ENCODE data around the gene ZG16.
A peak's percentile ranks its signal among the peaks of the same experiment; 100 is the strongest.
"Not testable (repeated sequence)": the region's sequence is repeated elsewhere in the genome, so short reads cannot be mapped to it uniquely, and the experiment has no call there.

ZG16 gene

DNA sequence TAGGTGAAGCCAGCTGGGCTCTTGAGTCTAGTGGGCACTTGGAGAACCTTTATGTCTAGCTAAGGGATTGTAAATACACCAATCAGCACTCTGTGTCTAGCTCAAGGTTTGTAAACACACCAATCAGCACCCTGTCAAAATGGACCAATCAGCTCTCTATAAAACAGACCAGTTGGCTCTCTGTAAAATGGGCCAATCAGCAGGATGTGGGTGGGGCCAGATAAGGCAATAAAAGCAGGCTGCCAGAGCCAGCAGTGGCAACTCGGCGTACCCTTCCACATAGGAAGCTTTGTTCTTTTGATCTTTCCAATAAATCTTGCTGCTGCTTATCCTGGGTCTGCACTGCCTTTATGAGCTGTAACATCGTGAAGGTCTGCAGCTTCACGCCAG, 29.3 kb upstream of the ZG16 start:
- DNase-seq, result not testable (repeated sequence)

DNA sequence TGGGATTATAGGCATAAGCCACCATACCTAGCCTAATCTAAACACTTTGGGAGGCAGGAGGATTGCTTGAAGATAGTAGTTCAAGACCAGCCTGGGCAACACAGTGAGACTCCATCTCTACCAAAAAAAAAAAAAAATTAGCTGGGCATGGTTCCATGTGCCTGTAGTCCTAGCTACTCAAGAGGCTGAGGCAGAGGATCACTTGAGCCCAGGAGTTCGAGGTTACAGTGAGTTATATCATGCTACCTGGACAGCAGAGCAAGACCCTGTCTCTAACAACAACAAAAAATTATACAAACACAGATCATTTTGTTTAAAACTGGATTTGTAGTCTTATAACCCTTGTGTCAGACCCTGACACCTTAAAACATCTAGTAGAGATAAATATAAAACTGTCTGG, 24.5 kb upstream of the ZG16 start:
- no peak for DNase-seq

DNA sequence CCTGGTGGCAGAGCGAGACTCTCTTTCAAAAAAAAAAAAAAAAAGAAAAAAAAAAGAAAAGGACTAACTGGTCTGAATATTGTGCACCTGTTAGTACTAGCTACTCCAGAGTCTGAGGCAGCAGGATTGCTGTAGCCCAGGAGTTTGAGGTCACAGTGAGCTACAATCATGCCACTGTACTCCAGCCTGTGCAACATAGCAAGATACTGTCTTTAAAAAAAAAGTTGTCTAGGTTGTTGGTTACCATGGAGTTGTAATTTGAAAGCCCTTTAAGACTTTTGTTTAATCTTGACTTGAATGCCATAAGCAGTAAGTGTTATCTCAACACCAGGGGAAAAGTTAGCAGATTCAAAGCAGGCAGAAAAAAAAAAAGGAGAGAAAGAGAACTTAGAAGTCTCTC, 21.4 kb upstream of the ZG16 start:
- DNase-seq, result no peak

DNA sequence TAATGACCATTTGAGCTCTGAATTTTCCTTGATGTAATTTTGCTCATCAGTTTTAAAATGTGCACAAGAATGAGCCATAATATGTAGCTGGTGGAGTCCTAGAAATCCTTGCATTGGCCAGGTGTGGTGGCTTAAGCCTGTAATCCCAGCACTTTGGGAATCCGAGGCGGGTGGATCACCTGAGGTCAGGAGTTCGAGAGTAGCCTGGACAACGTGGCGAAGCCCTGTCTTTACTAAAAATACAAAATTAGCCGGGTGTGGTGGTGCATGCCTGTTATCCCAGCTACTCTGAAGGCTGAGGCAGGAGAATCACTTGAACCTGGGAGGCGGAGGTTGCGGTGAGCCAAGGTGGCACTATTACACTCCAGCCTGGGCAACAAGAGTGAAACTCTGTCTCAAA, 21.0 kb upstream of the ZG16 start:
- not testable (repeated sequence) for DNase-seq

DNA sequence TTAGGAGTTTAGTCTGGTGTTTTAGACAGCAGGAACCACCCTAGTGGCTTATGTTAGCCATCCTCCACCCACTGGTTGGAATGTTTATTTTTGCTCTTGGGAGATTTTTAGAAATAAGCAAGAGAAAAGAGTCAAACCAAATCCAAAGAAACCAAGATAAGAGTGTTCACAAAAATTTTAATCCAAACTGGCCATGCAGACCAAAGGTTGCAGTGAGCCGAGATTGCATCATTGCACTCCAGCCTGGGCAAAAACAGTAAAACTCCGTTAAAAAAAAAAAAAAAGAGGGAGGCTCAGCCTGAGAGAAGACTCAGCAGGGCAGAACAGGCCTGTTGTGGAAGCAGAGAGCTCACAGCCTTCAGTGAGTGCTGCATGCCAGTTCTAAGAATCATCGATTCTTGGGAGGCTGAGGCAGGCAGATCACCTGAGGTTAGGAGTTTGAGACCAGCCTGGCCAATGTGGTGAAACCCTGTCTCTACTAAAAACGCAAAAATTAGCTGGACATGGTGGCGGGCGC, 20.0 kb upstream of the ZG16 start:
- peak; percentile 28 for DNase-seq

DNA sequence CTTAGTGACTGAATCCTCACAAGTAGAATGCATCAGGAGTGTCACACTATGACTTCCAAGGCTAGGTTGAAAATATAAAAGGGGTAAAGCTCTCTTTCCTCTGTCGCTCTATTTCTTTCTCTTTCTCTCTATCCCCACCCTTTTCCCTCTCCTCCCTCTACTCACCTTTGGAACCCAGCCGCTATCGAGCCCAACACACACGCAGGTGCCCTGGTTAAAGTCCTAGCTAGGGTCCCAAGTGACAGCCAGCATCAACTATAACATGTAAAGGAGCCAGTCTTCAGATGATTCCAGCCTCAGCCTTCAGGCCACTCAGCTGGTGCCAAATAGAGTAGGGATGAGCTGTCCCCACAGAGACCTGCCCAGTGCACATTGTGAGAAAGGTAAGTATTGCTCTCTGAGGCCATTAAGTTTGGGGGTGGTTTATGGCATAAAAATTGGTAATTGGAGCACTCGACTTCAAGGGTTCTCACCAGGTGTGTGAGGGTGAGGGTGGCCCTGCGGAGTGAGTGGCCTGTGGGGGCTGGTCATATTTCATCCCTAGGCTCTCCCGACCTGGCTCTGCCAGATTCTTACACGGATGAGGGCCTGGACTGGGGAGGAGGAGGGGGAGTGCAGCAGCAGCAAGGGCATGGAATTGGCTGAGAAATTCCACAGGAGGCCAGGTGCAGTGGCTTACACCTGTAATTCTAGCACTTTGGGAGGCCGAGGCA, 17.3 kb upstream of the ZG16 start:
- peak; percentile 27 for DNase-seq

DNA sequence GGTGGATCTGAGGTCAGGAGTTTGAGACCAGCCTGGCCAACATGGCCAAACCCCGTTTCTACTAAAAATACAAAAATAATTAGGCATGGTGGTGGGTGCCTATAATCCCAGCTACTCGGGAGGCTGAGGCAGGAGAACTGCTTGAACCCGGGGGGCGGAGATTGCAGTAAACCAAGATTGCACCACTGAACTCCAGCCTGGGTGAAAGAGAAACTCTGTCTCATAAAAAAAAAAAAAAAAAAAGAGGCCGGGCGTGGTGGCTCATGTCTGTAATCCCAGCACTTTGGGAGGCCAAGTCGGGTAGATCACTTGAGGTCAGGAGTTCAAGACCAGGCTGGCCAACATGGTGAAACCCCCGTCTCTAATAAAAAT, 16.8 kb upstream of the ZG16 start:
- not testable (repeated sequence) for DNase-seq

DNA sequence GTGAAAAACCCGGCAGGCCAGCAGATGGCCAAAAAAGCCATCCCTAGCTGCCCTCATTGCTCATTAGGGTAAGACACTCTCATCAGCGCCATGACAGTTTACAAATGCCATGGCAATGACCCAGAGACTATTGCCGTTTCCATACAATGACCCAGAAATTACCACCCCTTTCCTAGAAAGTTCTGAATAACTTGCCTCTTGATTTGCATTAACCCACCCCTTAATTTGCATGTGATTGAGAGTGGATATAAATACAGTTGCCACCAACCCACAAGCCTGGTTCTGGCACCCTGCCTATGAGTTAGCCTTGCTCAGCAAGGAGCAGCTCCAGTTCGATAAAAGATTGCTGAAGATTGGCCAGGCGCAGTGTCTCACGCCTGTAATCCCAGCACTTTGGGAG, 16.2 kb upstream of the ZG16 start:
- DNase-seq, result no peak

DNA sequence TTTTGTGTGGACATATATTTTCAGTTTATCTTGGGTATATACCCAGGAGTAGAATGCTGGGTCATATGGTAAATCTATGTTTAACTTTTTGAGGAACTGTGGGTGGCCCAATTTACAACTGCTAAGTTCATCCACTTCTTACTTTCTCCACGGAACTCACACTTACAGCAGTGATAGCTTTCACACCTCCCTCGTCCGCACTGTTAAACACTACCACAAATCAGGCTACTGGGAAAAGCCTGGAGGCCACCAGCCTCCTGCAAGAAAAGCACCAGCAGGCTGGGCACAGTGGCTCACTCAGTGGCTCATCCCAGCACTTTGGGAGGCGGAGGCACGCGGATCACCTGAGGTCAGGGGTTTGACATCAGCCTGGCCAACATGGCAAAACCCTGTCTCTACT, 14.7 kb upstream of the ZG16 start:
- DNase-seq, result no peak

DNA sequence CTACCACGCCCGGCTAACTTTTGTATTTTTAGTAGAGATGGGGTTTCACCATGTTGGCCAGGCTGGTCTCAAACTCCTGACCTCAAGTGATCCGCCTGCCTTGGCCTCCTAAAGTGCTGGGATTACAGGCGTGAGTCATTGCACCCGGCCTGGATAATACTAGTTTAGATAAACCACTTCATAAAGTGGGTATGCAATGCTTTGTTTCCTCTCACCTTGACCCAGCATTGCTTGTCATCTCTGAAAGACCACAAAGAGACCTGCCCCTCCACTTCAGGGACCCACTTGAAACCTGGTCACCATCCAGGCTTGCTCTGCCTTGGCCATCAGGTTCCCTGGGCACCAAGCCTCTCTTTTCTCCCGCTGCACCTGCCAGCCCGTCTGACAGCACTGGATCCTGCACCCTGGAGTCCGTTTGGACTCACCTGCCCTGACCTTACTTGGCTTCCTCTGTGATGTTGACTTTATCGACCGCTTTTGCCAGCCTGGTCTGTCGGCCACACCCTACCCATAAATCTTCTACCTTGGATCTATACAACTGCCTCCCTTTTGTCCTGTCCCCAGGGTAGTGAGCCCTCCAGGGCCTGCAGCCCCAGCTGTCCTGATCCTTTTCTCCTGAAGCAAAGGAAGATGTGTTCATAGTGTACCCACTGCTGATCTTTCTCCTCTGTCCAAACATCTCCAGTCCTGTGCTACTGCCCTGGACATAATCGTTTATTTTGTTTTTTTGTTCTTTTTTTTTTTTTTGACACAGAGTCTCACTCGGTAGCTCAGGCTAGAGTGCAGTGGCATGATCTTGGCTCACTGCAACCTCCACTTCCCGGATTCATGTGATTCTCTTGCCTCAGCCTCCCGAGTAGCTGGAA, 12.7 kb upstream of the ZG16 start:
- DNase-seq, result no peak

DNA sequence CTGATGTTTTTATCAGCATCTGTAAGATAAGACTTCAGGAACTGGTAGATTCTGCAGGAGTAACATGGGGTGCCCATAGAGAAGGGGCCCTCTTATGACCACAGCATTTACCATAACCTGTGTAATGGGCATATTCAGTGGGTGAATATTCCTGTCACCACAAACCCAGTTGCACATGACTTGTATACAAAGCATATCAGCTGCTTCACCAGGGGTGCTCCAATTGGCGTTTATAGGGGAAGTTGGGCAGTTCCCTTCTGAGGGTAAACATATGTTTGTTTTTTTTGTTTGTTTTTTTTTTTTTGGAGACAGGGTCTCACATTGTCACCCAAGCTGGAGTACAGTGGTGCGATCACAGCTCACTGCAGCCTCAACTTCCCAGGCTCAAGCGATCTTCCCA, 11.5 kb upstream of the ZG16 start:
- DNase-seq, result no peak

DNA sequence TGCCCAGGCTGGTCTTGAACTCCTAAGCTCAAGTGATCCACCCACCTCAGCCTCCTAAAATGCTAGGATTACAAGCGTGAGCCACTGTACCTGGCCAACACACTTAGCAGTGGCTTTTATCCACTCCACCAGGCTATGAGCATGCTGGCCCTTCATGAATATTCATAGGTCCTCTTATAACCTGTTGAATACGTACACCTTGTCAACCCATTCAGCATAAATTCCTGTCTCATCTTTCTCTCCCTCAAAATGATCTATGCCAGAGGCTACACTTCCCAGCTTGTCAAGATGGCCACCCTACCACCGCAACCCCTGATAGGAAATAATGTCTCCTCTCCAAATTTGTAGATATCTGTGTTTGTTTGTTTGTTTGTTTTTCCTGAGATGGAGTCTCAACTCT, 11.0 kb upstream of the ZG16 start:
- no peak for DNase-seq

DNA sequence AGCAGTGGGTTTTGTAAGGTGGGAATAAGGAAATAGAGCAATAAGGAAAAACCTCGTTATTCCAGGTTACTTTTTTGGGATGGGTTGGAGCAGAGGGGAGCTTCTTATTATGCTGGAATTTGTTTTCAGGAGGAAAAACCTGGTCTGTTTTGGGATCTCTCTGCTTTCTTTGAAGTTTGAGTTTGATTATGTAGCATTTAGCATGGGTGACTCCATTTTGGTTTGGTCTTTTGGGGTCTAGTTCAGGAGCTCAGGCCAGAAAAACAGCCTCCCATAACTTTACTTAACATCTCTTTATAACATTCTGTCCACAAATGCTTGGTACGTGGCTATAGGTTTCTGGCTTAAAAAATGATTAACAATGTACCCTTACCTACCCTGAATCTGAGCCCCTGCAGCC, 8.5 kb upstream of the ZG16 start:
- no peak for DNase-seq

DNA sequence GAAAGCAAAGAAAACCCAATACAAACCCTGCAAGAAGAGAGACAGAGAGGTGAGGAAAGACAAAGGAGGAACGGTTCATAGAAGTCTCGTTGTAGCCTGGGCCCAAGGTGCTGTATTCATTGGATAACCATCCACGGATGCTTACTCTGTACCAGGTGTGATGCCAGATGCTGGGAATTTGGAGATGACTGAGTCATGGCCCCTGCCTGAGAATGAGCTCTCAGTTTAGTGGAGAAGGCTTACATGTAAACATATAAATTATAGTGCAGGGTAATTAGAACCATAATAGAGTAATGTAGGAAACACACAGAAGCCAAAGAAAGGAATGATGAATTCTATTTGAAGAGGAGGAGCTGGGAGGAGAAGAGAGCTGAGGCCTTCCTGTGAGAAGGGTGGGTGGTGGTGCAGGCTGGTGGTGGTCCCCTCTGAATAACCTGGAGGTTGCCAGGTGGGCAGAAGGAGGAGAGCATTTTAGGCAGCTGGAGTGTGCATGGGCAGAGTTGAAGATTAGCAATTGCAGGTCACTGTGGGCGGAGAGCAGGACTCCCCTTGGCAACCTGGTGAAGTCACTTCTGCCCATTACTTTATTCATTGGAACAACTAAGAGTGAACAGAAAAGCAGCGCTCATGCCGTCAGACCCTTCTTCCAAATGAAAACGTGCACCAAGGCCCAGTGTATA, 7.7 kb upstream of the ZG16 start:
- DNase-seq, result no peak

DNA sequence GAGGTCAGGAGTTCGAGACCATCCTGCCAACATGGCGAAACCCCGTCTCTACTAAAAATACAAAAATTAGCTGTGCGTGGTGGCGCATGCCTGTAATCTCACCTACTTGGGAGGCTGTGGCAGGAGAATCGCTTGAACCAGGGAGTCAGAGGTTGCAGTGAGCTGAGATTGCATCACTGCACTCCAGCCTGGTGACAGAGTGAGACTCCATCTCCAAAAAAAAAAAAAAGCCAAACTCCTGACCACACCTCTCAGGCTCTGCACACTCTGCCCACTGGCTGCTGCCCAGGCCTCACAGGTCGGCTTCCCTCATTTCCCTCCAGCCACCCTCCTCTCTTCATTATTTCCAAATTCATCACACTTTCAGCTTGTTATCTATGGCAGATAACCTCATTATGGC, 5.7 kb upstream of the ZG16 start:
- DNase-seq, result not testable (repeated sequence)

DNA sequence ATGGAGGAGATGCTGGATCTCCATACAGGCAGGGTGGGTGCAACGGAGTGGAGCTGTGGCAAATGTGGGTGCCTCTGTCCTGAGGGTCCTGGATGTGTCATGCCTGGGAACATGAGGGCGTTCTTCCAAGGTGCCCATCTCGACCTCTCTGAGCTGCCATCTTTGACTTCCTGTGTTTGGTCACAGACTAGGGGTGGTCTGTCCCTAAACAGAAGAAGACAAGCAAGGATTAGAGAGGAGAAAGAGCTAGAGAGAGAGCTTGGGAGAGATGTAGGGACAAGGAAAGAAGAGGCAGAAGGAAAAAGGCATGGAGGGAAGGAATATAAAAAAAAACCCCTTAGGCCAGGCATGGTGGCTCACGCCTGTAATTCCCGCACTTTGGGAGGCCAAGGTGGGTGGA, 3.3 kb upstream of the ZG16 start:
- no peak for DNase-seq

DNA sequence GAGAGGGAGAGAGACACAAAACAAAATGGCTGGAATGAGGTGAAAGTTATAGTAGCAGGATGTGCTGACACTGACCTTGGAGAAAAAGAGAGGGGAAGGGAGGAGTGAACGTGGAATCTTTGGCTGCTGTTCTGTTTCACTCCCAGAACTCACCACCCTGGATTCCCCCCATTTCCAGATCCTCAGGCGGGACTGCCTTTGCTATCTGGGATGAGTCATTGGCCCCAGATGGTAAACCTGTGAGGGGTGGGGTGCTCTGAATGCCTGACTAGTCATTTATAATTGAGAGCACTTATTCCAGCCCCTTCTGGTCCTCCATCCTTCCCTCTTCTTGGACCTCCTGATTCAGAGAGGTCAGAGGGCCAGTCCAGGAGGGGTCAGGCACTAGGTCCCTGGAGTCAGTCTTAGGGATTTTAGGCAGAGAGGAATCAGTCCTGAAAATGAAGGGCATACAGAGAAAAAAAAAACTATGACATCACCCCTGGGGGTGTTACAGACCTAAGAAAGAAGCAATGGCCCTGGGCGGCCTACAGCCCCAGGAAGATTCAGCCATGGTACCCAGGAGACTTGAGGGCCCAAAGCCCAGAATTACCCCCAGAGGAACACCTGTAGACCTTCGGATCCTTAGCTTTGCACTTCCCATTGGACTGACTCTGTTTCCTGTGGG, 2.2 kb upstream of the ZG16 start:
- no peak for DNase-seq

DNA sequence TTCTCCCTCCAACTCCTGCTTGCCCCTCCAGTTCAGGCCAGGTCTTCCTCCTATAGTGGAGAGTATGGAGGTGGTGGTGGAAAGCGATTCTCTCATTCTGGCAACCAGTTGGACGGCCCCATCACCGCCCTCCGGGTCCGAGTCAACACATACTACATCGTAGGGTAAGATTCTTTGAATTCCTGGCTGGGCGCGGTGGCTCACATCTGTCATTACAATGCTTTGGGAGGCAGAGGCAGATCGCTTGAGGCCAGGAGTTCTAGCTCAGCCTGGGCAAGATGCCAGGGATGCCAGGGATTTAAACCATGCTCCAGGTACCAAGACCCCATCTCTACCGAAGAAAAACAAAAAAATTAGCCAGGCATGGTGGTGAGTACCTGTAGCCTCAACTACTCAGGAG, 1.4 kb downstream of the ZG16 start:
- DNase-seq, result no peak

DNA sequence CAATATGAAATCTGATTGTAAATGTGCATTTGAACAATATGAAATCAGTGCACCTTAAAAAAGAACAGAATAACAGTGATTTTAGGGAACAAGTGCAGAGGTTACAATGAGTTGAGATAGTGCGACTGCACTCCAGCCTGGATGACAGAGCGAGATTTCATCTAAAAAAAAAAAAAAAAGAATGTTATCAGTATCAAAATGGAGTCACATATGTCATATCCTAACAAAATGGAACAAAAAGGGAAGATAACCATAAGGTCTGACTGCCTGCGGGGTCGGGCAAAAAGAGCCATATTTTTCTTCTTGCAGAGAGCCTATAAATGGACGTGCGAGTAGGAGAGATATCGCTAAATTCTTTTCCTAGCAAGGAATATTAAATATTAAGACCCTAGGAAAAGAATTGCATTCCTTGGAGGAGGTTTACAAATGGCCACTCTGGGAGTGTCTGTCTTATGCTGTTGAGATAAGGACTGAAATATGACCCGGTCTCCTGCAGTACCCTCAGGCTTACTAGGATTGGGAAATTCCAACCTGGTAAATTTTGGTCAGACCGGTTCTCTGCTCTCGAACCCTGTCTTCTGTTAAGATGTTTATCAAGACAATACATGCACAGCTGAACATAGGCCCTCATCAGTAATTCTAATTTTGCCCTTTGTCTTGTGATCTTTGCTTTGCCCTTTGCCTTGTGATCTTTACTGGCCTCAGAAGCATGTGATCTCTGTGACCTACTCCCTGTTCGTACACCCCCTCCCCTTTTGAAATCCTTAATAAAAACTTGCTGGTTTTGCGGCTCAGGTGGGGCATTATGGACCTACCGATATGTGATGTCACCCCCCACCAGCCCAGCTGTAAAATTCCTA, 5.3 kb downstream of the ZG16 start:
- not testable (repeated sequence) for DNase-seq

DNA sequence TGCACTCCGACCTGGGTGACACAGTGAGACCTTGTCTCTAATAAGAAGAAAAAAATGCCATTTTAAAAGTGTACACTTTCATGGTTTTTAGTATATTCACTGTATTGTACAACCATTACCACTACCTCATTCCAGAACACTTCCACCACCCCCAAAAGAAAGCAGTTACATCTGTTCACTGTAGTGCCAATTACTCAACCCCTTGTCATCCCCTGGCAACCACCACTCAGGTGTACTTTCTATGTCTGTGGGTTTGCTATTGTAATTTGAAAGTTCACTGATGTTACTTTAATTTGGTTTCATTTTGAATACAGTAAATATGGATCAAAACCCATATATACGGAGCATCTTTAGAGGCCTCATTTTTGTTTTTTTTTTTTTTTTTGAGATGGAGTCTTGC, 6.1 kb downstream of the ZG16 start:
- no peak for DNase-seq

DNA sequence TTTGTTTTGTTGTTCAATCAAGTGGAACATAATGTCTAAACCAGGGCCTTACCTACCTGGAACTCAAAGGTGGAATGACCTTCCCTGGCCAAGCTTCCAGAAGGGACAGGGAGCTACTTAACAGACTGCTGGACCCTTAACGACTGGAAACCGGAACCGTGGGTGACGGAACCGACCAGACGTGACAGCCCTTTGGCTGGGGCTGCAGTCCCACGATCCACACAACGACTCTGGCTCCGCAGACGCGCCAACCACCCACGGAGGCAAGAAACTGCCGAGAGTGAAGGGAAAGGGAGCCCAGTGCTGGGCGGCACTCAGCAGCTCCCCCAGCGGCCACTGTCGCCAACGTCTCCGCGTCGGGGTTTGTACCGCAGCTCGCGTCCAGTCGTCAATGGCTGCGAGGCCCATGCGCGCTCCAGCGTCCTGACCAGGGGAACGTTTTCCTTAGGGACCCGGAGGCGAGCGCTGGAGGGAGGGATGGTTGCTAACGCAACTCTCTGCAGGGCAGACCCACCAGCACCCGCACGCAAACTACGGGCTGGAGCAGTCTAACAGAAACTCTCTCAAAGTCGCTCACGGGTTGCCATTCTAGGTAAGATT, 6.9 kb downstream of the ZG16 start:
- peak; percentile 75 for DNase-seq
